ENCODE data around the gene CAMTA1. TPM values are rescaled to one million over a fixed set of nuclear protein-coding genes. Genes with fewer than 3 reads are reported as not detected.

CAMTA1 gene
- total and polyA plus RNA-seq, 9 of the 15 experiments (the other 6 are each of a cell fraction or from before 2014, with no cell fraction given) = 43.9 to 161 (median 65.9) TPM

DNA sequence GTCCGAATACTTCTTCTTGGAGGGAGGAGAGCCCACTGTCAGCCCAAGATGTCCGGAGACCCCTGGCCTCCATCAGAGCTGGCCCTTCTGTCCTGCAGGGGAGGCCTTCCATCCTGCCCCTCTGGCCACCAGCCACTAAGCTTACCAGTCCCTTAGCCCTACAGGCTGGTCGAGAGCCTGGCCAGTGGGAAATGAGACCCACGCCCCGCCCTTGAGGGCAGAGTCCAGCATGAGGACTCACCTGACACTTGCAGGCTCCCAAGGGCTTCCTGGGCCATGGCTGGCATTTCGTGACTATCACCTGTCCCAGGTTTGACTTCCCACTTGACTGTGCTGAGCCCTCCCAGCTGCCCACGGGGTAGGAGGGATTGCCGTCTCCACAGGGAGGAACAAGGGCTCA lies 624.0 kb downstream of the CAMTA1 start (continued):
- TF ChIP-seq BRF1 (IDR thresholded peaks at IDR 0.05; ENCODE audit: borderline replicate concordance, extremely low read depth, insufficient read length) (no peak), ILF3 (IDR thresholded peaks at IDR 0.05; ENCODE audit: borderline replicate concordance) (no peak), ZNF140 (CRISPR knock-in tag; IDR thresholded peaks at IDR 0.05) (no peak), RBBP5 (IDR thresholded peaks at IDR 0.05; ENCODE audit: borderline replicate concordance, insufficient read depth, low read length, poor library complexity, severe bottlenecking) (no peak), ZNF174 (CRISPR knock-in tag; IDR thresholded peaks at IDR 0.05) (no peak), ZNF717 (CRISPR knock-in tag; IDR thresholded peaks at IDR 0.05) (no peak), ZNF41 (CRISPR knock-in tag; conservative IDR thresholded peaks at IDR 0.05) (no peak)

DNA sequence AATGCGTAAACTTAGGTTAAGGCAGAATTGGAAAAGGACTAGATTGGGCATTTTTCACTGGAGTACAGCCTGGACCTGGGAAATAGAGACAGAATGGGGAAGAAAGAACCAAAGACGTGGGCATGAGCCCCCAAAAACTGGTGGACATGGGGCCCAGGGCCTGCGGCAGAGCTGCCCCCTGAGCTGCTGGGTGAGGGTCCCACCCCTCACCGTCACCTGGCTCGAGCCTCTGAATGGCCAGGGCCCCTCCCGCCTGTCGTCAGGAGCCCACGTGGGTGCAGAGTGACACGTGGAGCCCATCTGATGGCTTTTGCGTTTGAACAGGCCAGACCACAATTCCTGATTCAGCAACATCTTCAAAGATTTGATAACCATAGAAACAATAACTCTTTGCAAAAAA lies 624.9 kb downstream of the CAMTA1 start:
- ChIA-PET POLR2A (interaction anchor here (0.7 kb wide), 1 partner anchor 10 kb away, joined by 4 read pairs; no protein-coding TSS in a partner anchor), CTCF (ENCODE audit: low intra/inter-chr PET ratio) (no interaction called here)
- H2AFZ ChIP-seq (ENCODE audit: low read depth, low read length) = no peak overlapping the region
- H4K20me1 ChIP-seq (replicated peaks; ENCODE audit: control insufficient read depth, insufficient read depth, low read length) = peaks cover 4% of the 10 kb centered on the region
- WGBS (ENCODE audit: insufficient coverage, low coverage, missing lambda C conversion rate) = 0% methylated on average over 10 of the region's 10 CpGs
- no peaks in the 10 kb centered on the region for H3K36me3 ChIP-seq (ENCODE audit: control insufficient read depth, insufficient read depth, low read length)
- DNase-seq (ENCODE audit: extremely low read depth in 1 of 4, low spot score in 3 of 4) = no peak
- ATAC-seq = no peak
- H3K4me2 ChIP-seq (ENCODE audit: insufficient read depth, low read length) = no peak overlapping the region
- in situ Hi-C loops (cut with MboI) = no loop called here
- H3K79me2 ChIP-seq (ENCODE audit: control insufficient read depth, insufficient read depth, low read length) = no peaks in the 10 kb centered on the region
- no peaks in the 10 kb centered on the region for H3K9me3 ChIP-seq (replicated peaks; ENCODE audit: control insufficient read depth, insufficient read depth, low read depth, low read length)
- H3K27ac ChIP-seq (ENCODE audit: extremely low read depth, low read depth, low read length) = no peak overlapping the region
- intact Hi-C loops (cut with micrococcal nuclease) = no loop called here
- FAIRE-seq = no peak
- H3K9ac ChIP-seq (ENCODE audit: insufficient read depth in 1 of 2, low read depth in 2 of 2, low read length in 2 of 2) = no peak overlapping the region
- BruUV-seq (replicated peaks) = no TSS peak
- peaks cover 0 to 16% of the 10 kb centered on the region in 2 experiments; a peak in 2 of 5 replicates for H3K27me3 ChIP-seq (ENCODE audit: control insufficient read depth in 2 of 2, insufficient read depth in 2 of 2, low read length in 2 of 2)
- no peaks in the 10 kb centered on the region for H3K4me1 ChIP-seq (replicated peaks in 1 of 2; ENCODE audit: control insufficient read depth in 2 of 2, insufficient read depth in 2 of 2, low read length in 2 of 2)
- H3K9me1 ChIP-seq (ENCODE audit: control insufficient read depth, insufficient read depth, low read length) = peaks cover 3% of the 10 kb centered on the region
- H3K4me3 ChIP-seq = no peak overlapping the region
- TF ChIP-seq, protein P1, sequence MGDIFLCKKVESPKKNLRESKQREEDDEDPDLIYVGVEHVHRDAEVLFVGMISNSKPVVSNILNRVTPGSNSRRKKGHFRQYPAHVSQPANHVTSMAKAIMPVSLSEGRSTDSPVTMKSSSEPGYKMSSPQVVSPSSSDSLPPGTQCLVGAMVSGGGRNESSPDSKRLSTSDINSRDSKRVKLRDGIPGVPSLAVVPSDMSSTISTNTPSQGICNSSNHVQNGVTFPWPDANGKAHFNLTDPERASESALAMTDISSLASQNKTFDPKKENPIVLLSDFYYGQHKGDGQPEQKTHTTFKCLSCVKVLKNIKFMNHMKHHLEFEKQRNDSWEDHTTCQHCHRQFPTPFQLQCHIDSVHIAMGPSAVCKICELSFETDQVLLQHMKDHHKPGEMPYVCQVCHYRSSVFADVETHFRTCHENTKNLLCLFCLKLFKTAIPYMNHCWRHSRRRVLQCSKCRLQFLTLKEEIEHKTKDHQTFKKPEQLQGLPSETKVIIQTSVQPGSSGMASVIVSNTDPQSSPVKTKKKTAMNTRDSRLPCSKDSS (IDR thresholded peaks at IDR 0.05; ENCODE audit: low read depth, partially characterized antibody) = no peak
- TF ChIP-seq MED1 (CRISPR knock-in tag; IDR thresholded peaks at IDR 0.05; ENCODE audit: borderline replicate concordance) (no peak), SIRT6 (IDR thresholded peaks at IDR 0.05; ENCODE audit: low read depth, low read length) (no peak), ETV5 (CRISPR knock-in tag; IDR thresholded peaks at IDR 0.05; ENCODE audit: low read depth) (no peak), ZNF384 (IDR thresholded peaks at IDR 0.05; ENCODE audit: low read depth, low read length) (no peak), HNRNPK (IDR thresholded peaks at IDR 0.05; ENCODE audit: low read depth, low read length, poor library complexity, severe bottlenecking) (no peak), CAMTA2 (CRISPR knock-in tag; conservative IDR thresholded peaks at IDR 0.05) (no peak), SETDB1 (IDR thresholded peaks at IDR 0.05; ENCODE audit: low read length) (no peak), ZNF644 (tag; IDR thresholded peaks at IDR 0.05; ENCODE audit: low read depth) (no peak), KLF13 (tag; IDR thresholded peaks at IDR 0.05; ENCODE audit: borderline replicate concordance, low read depth) (no peak), ZNF586 (CRISPR knock-in tag; conservative IDR thresholded peaks at IDR 0.05) (no peak), ZNF436 (CRISPR knock-in tag; IDR thresholded peaks at IDR 0.05) (no peak)
- TF ChIP-seq, protein P2, sequence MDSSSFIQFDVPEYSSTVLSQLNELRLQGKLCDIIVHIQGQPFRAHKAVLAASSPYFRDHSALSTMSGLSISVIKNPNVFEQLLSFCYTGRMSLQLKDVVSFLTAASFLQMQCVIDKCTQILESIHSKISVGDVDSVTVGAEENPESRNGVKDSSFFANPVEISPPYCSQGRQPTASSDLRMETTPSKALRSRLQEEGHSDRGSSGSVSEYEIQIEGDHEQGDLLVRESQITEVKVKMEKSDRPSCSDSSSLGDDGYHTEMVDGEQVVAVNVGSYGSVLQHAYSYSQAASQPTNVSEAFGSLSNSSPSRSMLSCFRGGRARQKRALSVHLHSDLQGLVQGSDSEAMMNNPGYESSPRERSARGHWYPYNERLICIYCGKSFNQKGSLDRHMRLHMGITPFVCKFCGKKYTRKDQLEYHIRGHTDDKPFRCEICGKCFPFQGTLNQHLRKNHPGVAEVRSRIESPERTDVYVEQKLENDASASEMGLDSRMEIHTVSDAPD (CRISPR knock-in tag; IDR thresholded peaks at IDR 0.05) = no peak
